ENCODE measurements around the gene PARP12.

- TF ChIP-seq FOXP4 (CRISPR knock-in tag; IDR thresholded peaks at IDR 0.05; ENCODE audit: borderline replicate concordance) (no peak), CEBPB (tag; IDR thresholded peaks at IDR 0.05) (no peak), ZBTB1 (CRISPR knock-in tag; IDR thresholded peaks at IDR 0.05; ENCODE audit: borderline replicate concordance, low read depth) (no peak)
- TF ChIP-seq, protein P1, sequence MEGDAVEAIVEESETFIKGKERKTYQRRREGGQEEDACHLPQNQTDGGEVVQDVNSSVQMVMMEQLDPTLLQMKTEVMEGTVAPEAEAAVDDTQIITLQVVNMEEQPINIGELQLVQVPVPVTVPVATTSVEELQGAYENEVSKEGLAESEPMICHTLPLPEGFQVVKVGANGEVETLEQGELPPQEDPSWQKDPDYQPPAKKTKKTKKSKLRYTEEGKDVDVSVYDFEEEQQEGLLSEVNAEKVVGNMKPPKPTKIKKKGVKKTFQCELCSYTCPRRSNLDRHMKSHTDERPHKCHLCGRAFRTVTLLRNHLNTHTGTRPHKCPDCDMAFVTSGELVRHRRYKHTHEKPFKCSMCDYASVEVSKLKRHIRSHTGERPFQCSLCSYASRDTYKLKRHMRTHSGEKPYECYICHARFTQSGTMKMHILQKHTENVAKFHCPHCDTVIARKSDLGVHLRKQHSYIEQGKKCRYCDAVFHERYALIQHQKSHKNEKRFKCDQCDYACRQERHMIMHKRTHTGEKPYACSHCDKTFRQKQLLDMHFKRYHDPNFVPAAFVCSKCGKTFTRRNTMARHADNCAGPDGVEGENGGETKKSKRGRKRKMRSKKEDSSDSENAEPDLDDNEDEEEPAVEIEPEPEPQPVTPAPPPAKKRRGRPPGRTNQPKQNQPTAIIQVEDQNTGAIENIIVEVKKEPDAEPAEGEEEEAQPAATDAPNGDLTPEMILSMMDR (IDR thresholded peaks at IDR 0.05 in 2 of 3, conservative IDR thresholded peaks at IDR 0.05 in 1 of 3; ENCODE audit: insufficient read depth in 2 of 3, low read depth in 1 of 3, low read length in 3 of 3), result peak; percentile 16 to 42 (median 33); a peak in 2 of 6 replicates
Measured at GRCh38 chr7:139987691-139988516, 74.8 kb downstream of the PARP12 start.

Measured in K562 (cell line).